IMR-90 (cell line): Measurements from ENCODE around the gene CDHR3. TPM values are rescaled to one million over a fixed set of nuclear protein-coding genes. Genes with fewer than 3 reads are reported as not detected.

ENCODE experiments used
- ATAC-seq: fragments of 200-7000 bp; cut with Tn5 transposase; 2 replicates; pipeline ENCODE4 v1.9.1; 2020; ENCODE audit warnings: low read depth, mild to moderate bottlenecking, moderate library complexity
- BruUV-seq: library from RNA; stranded (reverse); fragments of 400-500 nt; replicated peaks from 2 replicates; lab custom pipeline; 2021; lab: Mats Ljungman, UMichigan
- CTCF ChIA-PET: fragments of 300-600 bp; formaldehyde crosslinking; extraction: SDS; loops from one replicate; lab custom pipeline; 2021; ENCODE audit warnings: antibody characterized with exemption; lab: Yijun Ruan, JAX
- POLR2A ChIA-PET: fragments of 300-600 bp; sonication (Branson Sonifier 250); formaldehyde crosslinking; loops from one replicate; lab custom pipeline; 2022; ENCODE audit warnings: antibody characterized with exemption; ENCODE audit not compliant: unreplicated experiment; lab: Charles Lee
- DNase-seq: peaks from one replicate; pipeline ENCODE4 v3.0.0; 2013
- H2AFZ ChIP-seq: replicated peaks from 2 replicates; pipeline ENCODE3; 2013; ENCODE audit warnings: low read length, mild to moderate bottlenecking; ENCODE audit not compliant: poor library complexity
- H2AK5ac ChIP-seq: 2 replicates; pipeline ENCODE4 v1.6.1; 2013; ENCODE audit warnings: low read depth, low read length, inconsistent platforms
- H2AK9ac ChIP-seq: replicated peaks from 2 replicates; pipeline ENCODE3; 2013; ENCODE audit warnings: mild to moderate bottlenecking, low read depth, low read length, moderate library complexity; ENCODE audit not compliant: poor library complexity
- H2BK120ac ChIP-seq: 2 replicates; pipeline ENCODE4 v1.6.1; 2013; ENCODE audit warnings: low read depth, low read length, inconsistent platforms
- H2BK15ac ChIP-seq: 3 replicates; pipeline ENCODE4 v1.6.1; 2013; ENCODE audit warnings: low read depth, low read length, inconsistent platforms
- H2BK20ac ChIP-seq: 2 replicates; pipeline ENCODE4 v1.6.1; 2013; ENCODE audit warnings: low read depth, mild to moderate bottlenecking, inconsistent platforms, low read length, moderate library complexity
- H2BK5ac ChIP-seq: 2 replicates; pipeline ENCODE4 v1.6.1; 2013; ENCODE audit warnings: mild to moderate bottlenecking, low read depth, low read length, inconsistent platforms; ENCODE audit not compliant: poor library complexity, severe bottlenecking
- H3K14ac ChIP-seq: replicated peaks from 2 replicates; pipeline ENCODE4 v1.6.1; 2013; ENCODE audit warnings: low read depth, low read length, inconsistent platforms
- H3K18ac ChIP-seq: 2 replicates; pipeline ENCODE4 v1.6.1; 2013; ENCODE audit warnings: low read depth, low read length, control low read depth
- H3K23ac ChIP-seq: 2 replicates; pipeline ENCODE4 v1.6.1; 2013; ENCODE audit warnings: low read depth, low read length, inconsistent platforms
- H3K27ac ChIP-seq: 2 replicates; pipeline ENCODE4 v1.5.1; 2013; ENCODE audit warnings: mild to moderate bottlenecking, control low read depth, low read length; ENCODE audit not compliant: insufficient read depth
- H3K27me3 ChIP-seq: 2 replicates; pipeline ENCODE4 v1.6.1; 2013; ENCODE audit warnings: low read length; ENCODE audit not compliant: control insufficient read depth, insufficient read depth
- H3K36me3 ChIP-seq: 2 replicates; pipeline ENCODE4 v1.6.1; 2013; ENCODE audit warnings: low read length, mixed read lengths; ENCODE audit not compliant: control insufficient read depth, insufficient read depth
- H3K4ac ChIP-seq: 2 replicates; pipeline ENCODE4 v1.6.1; 2013; ENCODE audit warnings: low read depth, low read length, inconsistent platforms
- H3K4me1 ChIP-seq: 2 replicates; pipeline ENCODE4 v1.6.1; 2013; ENCODE audit warnings: low read length, mixed read lengths; ENCODE audit not compliant: control insufficient read depth, insufficient read depth
- H3K4me2 ChIP-seq: 2 replicates; pipeline ENCODE4 v1.6.1; 2013; ENCODE audit warnings: low read depth, mild to moderate bottlenecking, control low read depth, low read length, moderate library complexity
- H3K4me3 ChIP-seq: 2 replicates; pipeline ENCODE4 v1.5.1; 2013; ENCODE audit warnings: low read depth, mild to moderate bottlenecking, control low read depth, low read length, moderate library complexity; ENCODE audit not compliant: insufficient read depth
- H3K56ac ChIP-seq: 2 replicates; pipeline ENCODE4 v1.6.1; 2013; ENCODE audit warnings: low read length, inconsistent platforms; ENCODE audit not compliant: insufficient read depth; ENCODE audit errors: extremely low read depth
- H3K79me1 ChIP-seq, 2 experiments: 2 replicates each; pipeline ENCODE4 v1.6.1; 2013; ENCODE audit warnings: low read length in 2 of 2, inconsistent platforms in 1 of 2, low read depth in 1 of 2
- H3K9ac ChIP-seq: 2 replicates; pipeline ENCODE4 v1.6.1; 2013; ENCODE audit warnings: low read depth, low read length, control low read depth
- H3K9me1 ChIP-seq: 2 replicates; pipeline ENCODE4 v1.6.1; 2013; ENCODE audit warnings: low read length, inconsistent platforms; ENCODE audit not compliant: insufficient read depth
- H3K9me3 ChIP-seq: 2 replicates; pipeline ENCODE4 v1.6.1; 2013; ENCODE audit warnings: low read length; ENCODE audit not compliant: control insufficient read depth, insufficient read depth
- H4K20me1 ChIP-seq: 2 replicates; pipeline ENCODE4 v1.6.1; 2013; ENCODE audit warnings: low read length, inconsistent platforms; ENCODE audit not compliant: insufficient read depth
- H4K5ac ChIP-seq: 2 replicates; pipeline ENCODE4 v1.6.1; 2013; ENCODE audit warnings: mild to moderate bottlenecking, low read depth, low read length, control low read depth
- H4K8ac ChIP-seq, 2 experiments: 2 replicates each; pipeline ENCODE4 v1.6.1; 2013; ENCODE audit warnings: low read depth in 2 of 2, low read length in 2 of 2, control low read depth in 1 of 2, inconsistent platforms in 1 of 2
- H4K91ac ChIP-seq: 2 replicates; pipeline ENCODE4 v1.6.1; 2013; ENCODE audit warnings: low read depth, low read length, inconsistent platforms; ENCODE audit not compliant: insufficient read depth
- CHD1 ChIP-seq: IDR thresholded peaks from 2 replicates; pipeline ENCODE4 v1.6.1; 2012; ENCODE audit warnings: low read depth, low read length, improper control_type of control experiment
- CTCF ChIP-seq: conservative IDR thresholded peaks from 2 replicates; pipeline ENCODE4 v1.5.1; 2012; ENCODE audit warnings: mild to moderate bottlenecking, low read depth, low read length, improper control_type of control experiment
- FOS ChIP-seq: fragments of 150-350 bp; IDR thresholded peaks from 2 replicates; pipeline ENCODE4 v1.6.1; 2016; ENCODE audit warnings: low read depth, low read length
- MAFK ChIP-seq: IDR thresholded peaks from 2 replicates; pipeline ENCODE4 v1.6.1; 2012; ENCODE audit warnings: low read depth, low read length, improper control_type of control experiment
- MAZ ChIP-seq: IDR thresholded peaks from 2 replicates; pipeline ENCODE4 v1.6.1; 2012; ENCODE audit warnings: low read depth, mild to moderate bottlenecking, low read length, improper control_type of control experiment, moderate library complexity, borderline replicate concordance
- NFE2L2 ChIP-seq: fragments of 150-350 bp; IDR thresholded peaks from 2 replicates; pipeline ENCODE4 v1.6.1; 2016; ENCODE audit warnings: low read depth, mild to moderate bottlenecking, low read length
- RCOR1 ChIP-seq: IDR thresholded peaks from 2 replicates; pipeline ENCODE4 v1.6.1; 2012; ENCODE audit warnings: mild to moderate bottlenecking, low read length, improper control_type of control experiment; ENCODE audit not compliant: insufficient replicate concordance
- SMC3 ChIP-seq: fragments of 150-350 bp; IDR thresholded peaks from 2 replicates; pipeline ENCODE4 v1.6.1; 2016; ENCODE audit warnings: low read depth, mild to moderate bottlenecking, antibody characterized with exemption, low read length, moderate library complexity
- WGBS, 2 experiments: methylation state at CpG; one replicate each; pipeline versions ENCODE4 v1.1.5 to v1.1.7; 2013; ENCODE audit warnings: missing lambda C conversion rate in 2 of 2; ENCODE audit not compliant: insufficient read length in 1 of 2; ENCODE audit errors: extremely low coverage in 2 of 2; 5-methylcytosine and 5-hydroxymethylcytosine counted together
- dilution Hi-C: fragments of 300-500 bp; cut with HindIII; formaldehyde crosslinking; loops from one replicate; pipeline ENCODE4 v1.14.3; 2018; ENCODE audit warnings: low sequenced_read_pairs; ENCODE audit not compliant: unreplicated experiment
- in situ Hi-C: fragments of 300-500 bp; cut with MboI; formaldehyde crosslinking; loops from 3 replicates; pipeline ENCODE4 v1.14.3; 2019; ENCODE audit warnings: low sequenced_read_pairs, inconsistent platforms, mixed read lengths
- intact Hi-C: fragments of 100-400 bp; cut with micrococcal nuclease; formaldehyde crosslinking; loops from 2 replicates; pipeline ENCODE4 v1.10.0; 2022
- polyA plus RNA-seq, 3 experiments: library from polyadenylated mRNA; depleted of rRNA; stranded (reverse); fragments of >200 nt; gene quantifications; 2 replicates each; pipeline ENCODE4 v1.2.3, GENCODE V29; 2012; ENCODE audit warnings: low replicate concordance in 1 of 3
- total RNA-seq: library from RNA; depleted of rRNA; stranded (reverse); fragments of >200 nt; gene quantifications from 2 replicates; pipeline ENCODE4 v1.2.3, GENCODE V29; 2012
- TF ChIP-seq, protein P1 (sequence below): fragments of 150-350 bp; IDR thresholded peaks from 2 replicates; pipeline ENCODE4 v1.6.1; 2017; ENCODE audit warnings: mild to moderate bottlenecking, antibody characterized with exemption, low read length, low read depth

Gene CDHR3
- total and polyA plus RNA-seq, 2 of the 4 experiments (the other 2 are of a cell fraction): 0.96 to 1.6 TPM

GRCh38 chr7:105985672-105986215 lies 22.7 kb downstream of the CDHR3 start:
- no peak for DNase-seq
- POLR2A ChIA-PET: no interaction called here
- Histone ChIP-seq H2BK20ac (no peak overlapping the region), H2BK120ac (no peak overlapping the region), H4K5ac (no peak overlapping the region), H3K9me3 (no peaks in the 10 kb centered on the region), H3K9ac (no peak overlapping the region), H3K23ac (no peak overlapping the region), H3K14ac (no peak overlapping the region), H2AK5ac (no peak overlapping the region), H3K9me1 (no peaks in the 10 kb centered on the region), H3K79me1 (no peaks in the 10 kb centered on the region), H4K91ac (no peak overlapping the region), H3K36me3 (no peaks in the 10 kb centered on the region), H3K4me2 (no peak overlapping the region), H4K8ac (no peak overlapping the region), H2AFZ (no peak overlapping the region), H3K18ac (no peak overlapping the region), H2AK9ac (no peak overlapping the region), H3K4me1 (peaks cover 1% of the 10 kb centered on the region; the same call in 1 of the 2 replicates), H3K56ac (no peak overlapping the region), H2BK15ac (no peak overlapping the region), H2BK5ac (no peak overlapping the region), H3K4ac (no peak overlapping the region), H3K27ac (no peak overlapping the region), H4K20me1 (no peaks in the 10 kb centered on the region), H3K4me3 (no peak overlapping the region), H3K27me3 (peaks cover 41% of the 10 kb centered on the region)
- CTCF ChIA-PET: no interaction called here
- intact Hi-C loops (no loop called here), dilution Hi-C loops (no loop called here), in situ Hi-C loops (no loop called here)
- no TSS peak for BruUV-seq
- no peak for ATAC-seq
- no CpG with 5 or more reads among the region's 2 CpGs for WGBS, 2 experiments
- TF ChIP-seq NFE2L2 (no peak), CTCF (no peak), SMC3 (no peak), MAZ (no peak), CHD1 (no peak), MAFK (no peak), RCOR1 (no peak), FOS (no peak)
- TF ChIP-seq, protein P1, sequence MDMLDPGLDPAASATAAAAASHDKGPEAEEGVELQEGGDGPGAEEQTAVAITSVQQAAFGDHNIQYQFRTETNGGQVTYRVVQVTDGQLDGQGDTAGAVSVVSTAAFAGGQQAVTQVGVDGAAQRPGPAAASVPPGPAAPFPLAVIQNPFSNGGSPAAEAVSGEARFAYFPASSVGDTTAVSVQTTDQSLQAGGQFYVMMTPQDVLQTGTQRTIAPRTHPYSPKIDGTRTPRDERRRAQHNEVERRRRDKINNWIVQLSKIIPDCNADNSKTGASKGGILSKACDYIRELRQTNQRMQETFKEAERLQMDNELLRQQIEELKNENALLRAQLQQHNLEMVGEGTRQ: no peak
